WTC11 (cell line): ENCODE measurements around the gene TMC1. TPM values are rescaled to one million over a fixed set of nuclear protein-coding genes. Genes with fewer than 3 reads are reported as not detected.
A peak's percentile ranks its signal among the peaks of the same experiment; 100 is the strongest.

Source experiments
- ATAC-seq: fragments of 200-7000 bp; cut with Tn5 transposase; 2 replicates; pipeline ENCODE4 v1.10.0; 2021; ENCODE audit warnings: mild to moderate bottlenecking, moderate library complexity
- CTCF ChIA-PET: fragments of 300-600 bp; sonication (Branson Sonifier 250); formaldehyde crosslinking; loops from one replicate; lab custom pipeline; 2021; ENCODE audit warnings: antibody characterized with exemption; lab: Charles Lee
- POLR2A ChIA-PET: fragments of 350-600 bp; sonication (Branson Sonifier 250); formaldehyde crosslinking; loops from one replicate; lab custom pipeline; 2021; ENCODE audit warnings: antibody characterized with exemption; lab: Charles Lee
- DNase-seq: peaks from one replicate; pipeline ENCODE4 v3.0.0; 2021; ENCODE audit warnings: low spot score
- H3K27ac Mint-ChIP-seq: 2 replicates; pipeline ENCODE4 v1.8.0; 2021; ENCODE audit warnings: mixed read lengths
- H3K27me3 Mint-ChIP-seq: 2 replicates; pipeline ENCODE4 v1.8.0; 2021; ENCODE audit warnings: low read depth, mild to moderate bottlenecking, moderate library complexity, mixed read lengths
- H3K36me3 Mint-ChIP-seq: 2 replicates; pipeline ENCODE4 v1.8.0; 2021; ENCODE audit warnings: mixed read lengths
- H3K4me1 Mint-ChIP-seq: 2 replicates; pipeline ENCODE4 v1.8.0; 2022; ENCODE audit warnings: mixed read lengths
- H3K4me3 Mint-ChIP-seq: 2 replicates; pipeline ENCODE4 v1.8.0; 2021; ENCODE audit warnings: mild to moderate bottlenecking, moderate library complexity, mixed read lengths
- H3K9me3 Mint-ChIP-seq: 2 replicates; pipeline ENCODE4 v1.8.0; 2021; ENCODE audit warnings: mixed read lengths
- ARID4B ChIP-seq: sonication (generic); formaldehyde crosslinking; IDR thresholded peaks from 2 replicates; pipeline ENCODE4 v1.8.0; 2023; ENCODE audit warnings: missing genetic modification reagents, mild to moderate bottlenecking, borderline replicate concordance
- ELF4 ChIP-seq: sonication (generic); formaldehyde crosslinking; IDR thresholded peaks from 2 replicates; pipeline ENCODE4 v1.8.1; 2022; ENCODE audit warnings: low read depth, mild to moderate bottlenecking, moderate library complexity, missing genetic modification reagents
- EMX1 ChIP-seq: fragments of 250-450 bp; sonication (Bioruptor Pico); IDR thresholded peaks from 2 replicates; pipeline ENCODE4 v1.8.0; 2021; ENCODE audit warnings: mild to moderate bottlenecking
- ETV6 ChIP-seq: sonication (generic); formaldehyde crosslinking; IDR thresholded peaks from 2 replicates; pipeline ENCODE4 v1.8.1; 2022; ENCODE audit warnings: mild to moderate bottlenecking, missing genetic modification reagents
- FOXK1 ChIP-seq: sonication (generic); formaldehyde crosslinking; IDR thresholded peaks from 2 replicates; pipeline ENCODE4 v1.8.0; 2022; ENCODE audit warnings: mild to moderate bottlenecking, moderate library complexity, missing genetic modification reagents
- FOXP1 ChIP-seq: sonication (generic); formaldehyde crosslinking; IDR thresholded peaks from 2 replicates; pipeline ENCODE4 v1.8.0; 2022; ENCODE audit warnings: missing genetic modification reagents, mild to moderate bottlenecking, moderate library complexity, borderline replicate concordance
- MAX ChIP-seq: sonication (generic); formaldehyde crosslinking; IDR thresholded peaks from 2 replicates; pipeline ENCODE4 v1.8.0; 2022; ENCODE audit warnings: mild to moderate bottlenecking, missing genetic modification reagents
- MLX ChIP-seq: sonication (generic); formaldehyde crosslinking; IDR thresholded peaks from 2 replicates; pipeline ENCODE4 v1.8.1; 2023; ENCODE audit warnings: mild to moderate bottlenecking, missing genetic modification reagents, moderate library complexity
- NR1H2 ChIP-seq: sonication (generic); formaldehyde crosslinking; IDR thresholded peaks from 2 replicates; pipeline ENCODE4 v1.9.0; 2021; ENCODE audit warnings: mild to moderate bottlenecking, moderate library complexity, missing genetic modification reagents
- NR2C2 ChIP-seq: sonication (generic); formaldehyde crosslinking; IDR thresholded peaks from 2 replicates; pipeline ENCODE4 v1.8.0; 2022; ENCODE audit warnings: mild to moderate bottlenecking, missing genetic modification reagents
- PRDM15 ChIP-seq: sonication (generic); formaldehyde crosslinking; IDR thresholded peaks from 2 replicates; pipeline ENCODE4 v1.8.0; 2022; ENCODE audit warnings: missing genetic modification reagents
- PRRX2 ChIP-seq: fragments of 250-450 bp; sonication (Bioruptor Pico); IDR thresholded peaks from 2 replicates; pipeline ENCODE4 v1.8.0; 2021; ENCODE audit warnings: mild to moderate bottlenecking
- SMAD4 ChIP-seq: sonication (generic); formaldehyde crosslinking; IDR thresholded peaks from 2 replicates; pipeline ENCODE4 v1.8.0; 2022; ENCODE audit warnings: mild to moderate bottlenecking, missing genetic modification reagents
- SP1 ChIP-seq: sonication (generic); formaldehyde crosslinking; conservative IDR thresholded peaks from 2 replicates; pipeline ENCODE4 v1.8.1; 2022; ENCODE audit warnings: missing genetic modification reagents
- TCF7 ChIP-seq: sonication (generic); formaldehyde crosslinking; IDR thresholded peaks from 2 replicates; pipeline ENCODE4 v1.8.0; 2022; ENCODE audit warnings: mild to moderate bottlenecking, low read depth, missing genetic modification reagents, moderate library complexity
- ZNF317 ChIP-seq: sonication (generic); formaldehyde crosslinking; IDR thresholded peaks from 2 replicates; pipeline ENCODE4 v1.8.1; 2023; ENCODE audit warnings: low read depth, mild to moderate bottlenecking, moderate library complexity, missing genetic modification reagents, borderline replicate concordance
- ZNF396 ChIP-seq: fragments of 250-450 bp; sonication (Bioruptor Pico); IDR thresholded peaks from 2 replicates; pipeline ENCODE4 v1.8.0; 2021; ENCODE audit warnings: mild to moderate bottlenecking, moderate library complexity, borderline replicate concordance
- ZNF425 ChIP-seq: fragments of 250-450 bp; sonication (Bioruptor Pico); conservative IDR thresholded peaks from 2 replicates; pipeline ENCODE4 v1.9.0; 2021; ENCODE audit warnings: mild to moderate bottlenecking
- ZNF671 ChIP-seq: fragments of 250-450 bp; sonication (Bioruptor Pico); IDR thresholded peaks from 2 replicates; pipeline ENCODE4 v1.8.0; 2021; ENCODE audit warnings: mild to moderate bottlenecking
- total RNA-seq: library from RNA; stranded (reverse); gene quantifications from 3 replicates; pipeline ENCODE4 v1.2.3, GENCODE V29; 2021
- TF ChIP-seq, protein P1 (sequence below): fragments of 250-450 bp; sonication (Bioruptor Pico); IDR thresholded peaks from 2 replicates; pipeline ENCODE4 v1.9.0; 2021; ENCODE audit warnings: mild to moderate bottlenecking
- TF ChIP-seq, protein P2 (sequence below): fragments of 250-450 bp; sonication (Bioruptor Pico); IDR thresholded peaks from 2 replicates; pipeline ENCODE4 v1.9.0; 2021; ENCODE audit warnings: moderate library complexity, mild to moderate bottlenecking, inconsistent platforms, borderline replicate concordance
- TF ChIP-seq, protein P3 (sequence below): sonication (generic); formaldehyde crosslinking; IDR thresholded peaks from 2 replicates; pipeline ENCODE4 v1.8.1; 2022; ENCODE audit warnings: mild to moderate bottlenecking, missing genetic modification reagents, moderate library complexity, borderline replicate concordance
- TF ChIP-seq, protein P4 (sequence below): sonication (generic); formaldehyde crosslinking; conservative IDR thresholded peaks from 2 replicates; pipeline ENCODE4 v1.8.1; 2022; ENCODE audit warnings: mild to moderate bottlenecking, missing genetic modification reagents

The TMC1 gene
- total RNA-seq, 1 experiment from 2014 or later: 0.31 TPM

DNA sequence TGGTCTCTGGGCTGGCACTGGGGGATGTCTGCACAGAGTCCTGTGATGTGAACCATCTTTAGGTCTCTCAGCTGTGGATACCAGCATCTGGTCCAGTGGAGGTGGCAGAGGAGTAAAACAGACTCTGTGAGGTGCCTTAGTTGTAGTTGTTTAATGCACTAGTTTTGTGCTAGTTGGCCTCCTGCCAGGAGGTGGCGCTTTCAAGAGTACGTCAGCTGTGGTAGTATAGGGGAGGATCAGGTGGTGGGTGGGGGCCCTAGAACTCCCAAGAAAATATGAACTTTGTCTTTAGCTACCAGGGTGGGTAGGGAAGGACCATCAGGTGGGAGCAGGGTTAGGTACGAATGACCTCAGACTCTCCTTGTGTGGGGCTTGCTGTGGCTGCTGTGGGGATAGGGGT, 197.1 kb downstream of the TMC1 start (continued):
- TF ChIP-seq FOXK1 (CRISPR knock-in tag): no peak
- TF ChIP-seq SMAD4: no peak
- TF ChIP-seq, protein P1, sequence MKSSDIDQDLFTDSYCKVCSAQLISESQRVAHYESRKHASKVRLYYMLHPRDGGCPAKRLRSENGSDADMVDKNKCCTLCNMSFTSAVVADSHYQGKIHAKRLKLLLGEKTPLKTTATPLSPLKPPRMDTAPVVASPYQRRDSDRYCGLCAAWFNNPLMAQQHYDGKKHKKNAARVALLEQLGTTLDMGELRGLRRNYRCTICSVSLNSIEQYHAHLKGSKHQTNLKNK (CRISPR knock-in tag): no peak
- no peak for TF ChIP-seq PRDM15
- TF ChIP-seq NR2C2 (CRISPR knock-in tag): no peak
- TF ChIP-seq, protein P2, sequence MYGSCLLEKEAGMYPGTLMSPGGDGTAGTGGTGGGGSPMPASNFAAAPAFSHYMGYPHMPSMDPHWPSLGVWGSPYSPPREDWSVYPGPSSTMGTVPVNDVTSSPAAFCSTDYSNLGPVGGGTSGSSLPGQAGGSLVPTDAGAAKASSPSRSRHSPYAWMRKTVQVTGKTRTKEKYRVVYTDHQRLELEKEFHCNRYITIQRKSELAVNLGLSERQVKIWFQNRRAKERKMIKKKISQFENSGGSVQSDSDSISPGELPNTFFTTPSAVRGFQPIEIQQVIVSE (CRISPR knock-in tag): no peak
- TF ChIP-seq NR1H2: no peak
- TF ChIP-seq, protein P3, sequence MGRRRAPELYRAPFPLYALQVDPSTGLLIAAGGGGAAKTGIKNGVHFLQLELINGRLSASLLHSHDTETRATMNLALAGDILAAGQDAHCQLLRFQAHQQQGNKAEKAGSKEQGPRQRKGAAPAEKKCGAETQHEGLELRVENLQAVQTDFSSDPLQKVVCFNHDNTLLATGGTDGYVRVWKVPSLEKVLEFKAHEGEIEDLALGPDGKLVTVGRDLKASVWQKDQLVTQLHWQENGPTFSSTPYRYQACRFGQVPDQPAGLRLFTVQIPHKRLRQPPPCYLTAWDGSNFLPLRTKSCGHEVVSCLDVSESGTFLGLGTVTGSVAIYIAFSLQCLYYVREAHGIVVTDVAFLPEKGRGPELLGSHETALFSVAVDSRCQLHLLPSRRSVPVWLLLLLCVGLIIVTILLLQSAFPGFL (CRISPR knock-in tag): no peak
- TF ChIP-seq EMX1 (CRISPR knock-in tag): no peak
- no peak for TF ChIP-seq PRRX2 (CRISPR knock-in tag)

DNA sequence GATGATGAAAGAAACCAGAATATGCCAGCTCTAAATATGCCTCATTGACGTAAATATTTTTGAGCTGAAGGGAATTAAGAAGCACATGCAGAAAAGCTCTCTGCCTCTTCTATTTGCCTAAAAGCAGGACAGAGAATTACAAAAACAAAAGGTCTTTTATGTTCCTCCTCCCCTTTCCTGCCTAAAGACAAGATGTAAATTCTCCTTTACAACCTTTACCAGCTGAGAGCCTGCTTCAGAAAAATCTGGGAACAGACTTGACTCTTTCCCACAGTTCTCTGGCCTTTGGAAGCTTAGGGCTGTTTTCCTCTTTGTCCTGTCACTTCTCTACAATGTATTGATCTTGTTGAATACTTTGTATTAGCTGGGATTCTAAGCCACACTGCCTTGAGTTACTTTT, 199.7 kb downstream of the TMC1 start:
- CTCF ChIA-PET: interaction anchor here (1.9 kb wide), 1 partner anchor 123 kb away, joined by 5 read pairs; no protein-coding TSS in a partner anchor
- peaks cover 3% of the 10 kb centered on the region; the same call in 1 of the 2 replicates for H3K27me3 Mint-ChIP-seq
- ATAC-seq (peak; percentile 86), DNase-seq (no peak)
- H3K9me3 Mint-ChIP-seq: peaks cover 42% of the 10 kb centered on the region
- POLR2A ChIA-PET: no interaction called here
- peaks cover 38% of the 10 kb centered on the region for H3K36me3 Mint-ChIP-seq
- peak overlapping the region; percentile 98 for H3K27ac Mint-ChIP-seq
- 0 out of 2 replicates have a peak overlapping the region, but pooled peaks have one; percentile 1 for H3K4me3 Mint-ChIP-seq
- peaks cover 44% of the 10 kb centered on the region for H3K4me1 Mint-ChIP-seq
- TF ChIP-seq ZNF425: no peak
- no peak for TF ChIP-seq MAX
- no peak for TF ChIP-seq ETV6 (CRISPR knock-in tag)
- TF ChIP-seq ZNF317: no peak
- no peak for TF ChIP-seq MLX (CRISPR knock-in tag)
- no peak for TF ChIP-seq ARID4B (CRISPR knock-in tag)
- no peak for TF ChIP-seq TCF7 (CRISPR knock-in tag)
- no peak for TF ChIP-seq FOXP1
- TF ChIP-seq SP1: no peak
- TF ChIP-seq ZNF671 (CRISPR knock-in tag): no peak
- TF ChIP-seq PRRX2 (CRISPR knock-in tag): no peak
- no peak for TF ChIP-seq ELF4 (CRISPR knock-in tag)
- TF ChIP-seq, protein P4, sequence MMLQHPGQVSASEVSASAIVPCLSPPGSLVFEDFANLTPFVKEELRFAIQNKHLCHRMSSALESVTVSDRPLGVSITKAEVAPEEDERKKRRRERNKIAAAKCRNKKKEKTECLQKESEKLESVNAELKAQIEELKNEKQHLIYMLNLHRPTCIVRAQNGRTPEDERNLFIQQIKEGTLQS (CRISPR knock-in tag): no peak
- TF ChIP-seq ZNF396 (CRISPR knock-in tag): no peak
